Measurements from ENCODE around the gene BLVRB.

DNA sequence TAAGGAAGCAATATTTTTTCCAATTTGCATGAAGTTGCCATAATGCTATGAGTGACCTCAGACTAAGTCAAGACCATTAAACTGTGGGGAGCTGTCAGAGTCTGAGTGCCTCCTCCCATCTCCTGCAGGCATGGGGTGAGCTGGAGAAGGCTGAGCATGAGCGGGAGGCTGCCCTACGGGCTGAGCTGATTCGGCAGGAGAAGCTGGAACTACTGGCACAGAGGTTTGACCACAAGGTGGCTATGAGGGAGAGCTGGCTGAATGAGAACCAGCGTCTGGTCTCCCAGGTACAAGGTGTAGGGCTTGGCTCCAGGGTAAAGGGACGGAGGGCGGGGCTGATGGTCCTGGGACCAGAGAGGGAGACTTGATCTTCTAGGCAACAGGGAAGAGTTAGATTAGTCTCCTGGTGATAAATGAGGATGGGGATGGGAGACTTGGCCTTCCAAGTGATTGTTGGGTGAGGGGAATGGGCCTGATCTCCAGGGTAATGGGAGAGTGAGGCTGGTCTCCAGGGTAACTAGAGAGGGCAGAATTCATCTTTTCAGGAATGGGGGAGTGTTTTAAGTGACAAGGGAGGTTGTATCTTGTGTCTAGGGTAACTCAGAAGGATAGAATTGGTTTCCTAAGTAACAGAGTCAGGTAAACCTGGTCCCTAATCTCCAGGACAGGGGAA, 37.2 kb upstream of the BLVRB start:
- no peak for TF ChIP-seq POLR2A (IDR thresholded peaks at IDR 0.05; ENCODE audit: low read depth)
- TF ChIP-seq, protein P1, sequence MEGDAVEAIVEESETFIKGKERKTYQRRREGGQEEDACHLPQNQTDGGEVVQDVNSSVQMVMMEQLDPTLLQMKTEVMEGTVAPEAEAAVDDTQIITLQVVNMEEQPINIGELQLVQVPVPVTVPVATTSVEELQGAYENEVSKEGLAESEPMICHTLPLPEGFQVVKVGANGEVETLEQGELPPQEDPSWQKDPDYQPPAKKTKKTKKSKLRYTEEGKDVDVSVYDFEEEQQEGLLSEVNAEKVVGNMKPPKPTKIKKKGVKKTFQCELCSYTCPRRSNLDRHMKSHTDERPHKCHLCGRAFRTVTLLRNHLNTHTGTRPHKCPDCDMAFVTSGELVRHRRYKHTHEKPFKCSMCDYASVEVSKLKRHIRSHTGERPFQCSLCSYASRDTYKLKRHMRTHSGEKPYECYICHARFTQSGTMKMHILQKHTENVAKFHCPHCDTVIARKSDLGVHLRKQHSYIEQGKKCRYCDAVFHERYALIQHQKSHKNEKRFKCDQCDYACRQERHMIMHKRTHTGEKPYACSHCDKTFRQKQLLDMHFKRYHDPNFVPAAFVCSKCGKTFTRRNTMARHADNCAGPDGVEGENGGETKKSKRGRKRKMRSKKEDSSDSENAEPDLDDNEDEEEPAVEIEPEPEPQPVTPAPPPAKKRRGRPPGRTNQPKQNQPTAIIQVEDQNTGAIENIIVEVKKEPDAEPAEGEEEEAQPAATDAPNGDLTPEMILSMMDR (IDR thresholded peaks at IDR 0.05): no peak
- no peak for TF ChIP-seq POLR2AphosphoS5 (IDR thresholded peaks at IDR 0.05)

Data from esophagus muscularis mucosa (tissue), 3 donors.